Subcutaneous abdominal adipose tissue (tissue), 5 donors: ENCODE data around the gene EPHB4.
A peak's percentile ranks its signal among the peaks of the same experiment; 100 is the strongest.

Source experiments
- H3K27ac ChIP-seq: one replicate; pipeline ENCODE4 v1.7.0; 2013; ENCODE audit warnings: low read depth, mild to moderate bottlenecking, inconsistent platforms, low read length, moderate library complexity
- H3K27me3 ChIP-seq, 5 donors: one replicate each; pipeline ENCODE4 v1.7.0; 2013; ENCODE audit warnings: low read length in 5 of 5, inconsistent platforms in 1 of 5; ENCODE audit not compliant: control insufficient read depth in 5 of 5, insufficient read depth in 4 of 5
- H3K36me3 ChIP-seq, 5 donors: one replicate each; pipeline ENCODE4 v1.7.0; 2013; ENCODE audit warnings: low read length in 5 of 5; ENCODE audit not compliant: control insufficient read depth in 5 of 5, insufficient read depth in 5 of 5
- H3K4me1 ChIP-seq, 5 donors: one replicate each; pipeline ENCODE4 v1.7.0; 2013; ENCODE audit warnings: low read length in 5 of 5, mild to moderate bottlenecking in 3 of 5, moderate library complexity in 1 of 5; ENCODE audit not compliant: control insufficient read depth in 5 of 5, insufficient read depth in 5 of 5
- H3K4me3 ChIP-seq, 5 donors: one replicate each; pipeline ENCODE4 v1.7.0; 2013; ENCODE audit warnings: low read length in 5 of 5, low read depth in 1 of 5
- H3K9ac ChIP-seq, 5 donors: one replicate each; pipeline ENCODE4 v1.7.0; 2013; ENCODE audit warnings: low read length in 5 of 5, mild to moderate bottlenecking in 4 of 5, moderate library complexity in 3 of 5
- H3K9me3 ChIP-seq, 5 donors: one replicate each; pipeline ENCODE4 v1.7.0; 2013; ENCODE audit warnings: low read length in 5 of 5; ENCODE audit not compliant: control insufficient read depth in 5 of 5
- donor health status: healthy.
- donor health status: healthy.
- donor health status: healthy.
- donor health status: healthy.
- donor health status: healthy.

Gene EPHB4

GRCh38 chr7:100827330-100828226 is at the start of gene EPHB4:
EPHB4 (minus strand) TSS chr7:100827523; CDS start chr7:100827030, 493 bp downstream.
- H3K27ac ChIP-seq, result peak within 1 kb of the TSS; percentile 68
- peaks cover 0 to 17% (median 12%) of the 10 kb centered on the region in 5 donors for H3K36me3 ChIP-seq
- H3K4me3 ChIP-seq, result peak within 1 kb of the TSS; percentile 71 to 76 (median 75)
- H3K4me1 ChIP-seq, result peaks cover 0 to 43% (median 28%) of the 10 kb centered on the region in 5 donors
- H3K27me3 ChIP-seq, result peaks cover 15 to 36% (median 27%) of the 10 kb centered on the region in 5 donors
- H3K9me3 ChIP-seq, result no peaks in the 10 kb centered on the region
- H3K9ac ChIP-seq, result peak within 1 kb of the TSS in 3 of 5 donors; percentile 52 to 76 (median 58)

GRCh38 chr7:100875356-100875751 is 48.0 kb upstream of the EPHB4 start:
- Histone ChIP-seq H3K4me1 (peaks cover 10 to 34% (median 25%) of the 10 kb centered on the region in 5 donors), H3K9me3 (no peaks in the 10 kb centered on the region), H3K36me3 (peaks cover 2 to 53% (median 32%) of the 10 kb centered on the region in 5 donors), H3K27me3 (peaks cover 0 to 2% (median 0%) of the 10 kb centered on the region in 5 donors), H3K4me3 (peak overlapping the region; percentile 87 to 94 (median 89)), H3K27ac (peak overlapping the region; percentile 85), H3K9ac (peak overlapping the region; percentile 84 to 92 (median 88))

GRCh38 chr7:100874577-100875355 is 47.4 kb upstream of the EPHB4 start, which contains the start of gene SRRT:
SRRT (plus strand) TSS chr7:100875103; CDS start chr7:100875591, 488 bp downstream.
- peak within 1 kb of the TSS; percentile 85 for H3K27ac ChIP-seq
- peaks cover 0 to 2% (median 0%) of the 10 kb centered on the region in 5 donors for H3K27me3 ChIP-seq
- H3K36me3 ChIP-seq, result peaks cover 2 to 55% (median 36%) of the 10 kb centered on the region in 5 donors
- H3K9me3 ChIP-seq, result no peaks in the 10 kb centered on the region
- peak within 1 kb of the TSS; percentile 84 to 92 (median 88) for H3K9ac ChIP-seq
- peaks cover 10 to 34% (median 25%) of the 10 kb centered on the region in 5 donors for H3K4me1 ChIP-seq
- H3K4me3 ChIP-seq, result peak within 1 kb of the TSS; percentile 87 to 94 (median 89)

GRCh38 chr7:100874300-100874576 is 46.9 kb upstream of the EPHB4 start:
- peaks cover 0 to 2% (median 0%) of the 10 kb centered on the region in 5 donors for H3K27me3 ChIP-seq
- H3K4me3 ChIP-seq, result peak overlapping the region; percentile 75 to 89 (median 87)
- peaks cover 10 to 34% (median 25%) of the 10 kb centered on the region in 5 donors for H3K4me1 ChIP-seq
- peak overlapping the region; percentile 81 to 92 (median 88) for H3K9ac ChIP-seq
- H3K9me3 ChIP-seq, result no peaks in the 10 kb centered on the region
- H3K36me3 ChIP-seq, result peaks cover 2 to 53% (median 36%) of the 10 kb centered on the region in 5 donors
- H3K27ac ChIP-seq, result peak overlapping the region; percentile 85

GRCh38 chr7:100873599-100874299 is 46.4 kb upstream of the EPHB4 start:
- H3K9ac ChIP-seq, result peak overlapping the region in 4 of 5 donors; percentile 85 to 92 (median 90)
- H3K9me3 ChIP-seq, result no peaks in the 10 kb centered on the region
- H3K27ac ChIP-seq, result peak overlapping the region; percentile 85
- peaks cover 0 to 2% (median 0%) of the 10 kb centered on the region in 5 donors for H3K27me3 ChIP-seq
- H3K4me1 ChIP-seq, result peaks cover 10 to 39% (median 30%) of the 10 kb centered on the region in 5 donors
- peak overlapping the region; percentile 75 to 89 (median 87) for H3K4me3 ChIP-seq
- H3K36me3 ChIP-seq, result peaks cover 2 to 49% (median 36%) of the 10 kb centered on the region in 5 donors

- H3K27me3 ChIP-seq, result no peaks in the 10 kb centered on the region
- H3K4me3 ChIP-seq, result peak overlapping the region; percentile 76 to 92 (median 84)
- peak overlapping the region; percentile 73 to 100 (median 96) for H3K9ac ChIP-seq
- H3K9me3 ChIP-seq, result no peaks in the 10 kb centered on the region
- H3K36me3 ChIP-seq, result peaks cover 2 to 35% (median 22%) of the 10 kb centered on the region in 5 donors
- peaks cover 5 to 48% (median 42%) of the 10 kb centered on the region in 5 donors for H3K4me1 ChIP-seq
- peak overlapping the region; percentile 97 for H3K27ac ChIP-seq
Measured at GRCh38 chr7:100867776-100868485, 40.6 kb upstream of the EPHB4 start.

GRCh38 chr7:100867040-100867775 is 39.9 kb upstream of the EPHB4 start, which contains the start of gene TRIP6:
TRIP6 (plus strand) TSS chr7:100867387; CDS start chr7:100867498, 111 bp downstream.
- Histone ChIP-seq H3K27ac (peak within 1 kb of the TSS; percentile 97), H3K9ac (peak within 1 kb of the TSS; percentile 73 to 100 (median 96)), H3K9me3 (no peaks in the 10 kb centered on the region), H3K4me1 (peaks cover 5 to 48% (median 42%) of the 10 kb centered on the region in 5 donors), H3K36me3 (peaks cover 2 to 34% (median 17%) of the 10 kb centered on the region in 5 donors), H3K4me3 (peak within 1 kb of the TSS; percentile 76 to 92 (median 84)), H3K27me3 (no peaks in the 10 kb centered on the region)

- H3K9ac ChIP-seq, result peak overlapping the region in 4 of 5 donors; percentile 92 to 100 (median 98)
- no peaks in the 10 kb centered on the region for H3K9me3 ChIP-seq
- peak overlapping the region; percentile 97 for H3K27ac ChIP-seq
- H3K4me3 ChIP-seq, result peak overlapping the region; percentile 59 to 92 (median 79)
- H3K36me3 ChIP-seq, result peaks cover 2 to 34% (median 15%) of the 10 kb centered on the region in 5 donors
- H3K27me3 ChIP-seq, result no peaks in the 10 kb centered on the region
- H3K4me1 ChIP-seq, result peaks cover 5 to 48% (median 42%) of the 10 kb centered on the region in 5 donors
Measured at GRCh38 chr7:100866729-100867039, 39.4 kb upstream of the EPHB4 start.
